GM20000 (cell line): Measurements from ENCODE around the gene UBXN1.

ENCODE experiments used
- DNase-seq: peaks from one replicate; pipeline ENCODE4 v3.0.0; 2012; ENCODE audit warnings: low spot score
- CTCF ChIP-seq: IDR thresholded peaks from 2 replicates; pipeline ENCODE4 v1.5.1; 2012; ENCODE audit warnings: mild to moderate bottlenecking, control low read depth; ENCODE audit errors: extremely low read depth, missing control alignments

UBXN1 gene

GRCh38 chr11:62713343-62713742 is 34.5 kb upstream of the UBXN1 start:
- TF ChIP-seq CTCF, result no peak
- DNase-seq, result no peak

- TF ChIP-seq CTCF, result no peak
- DNase-seq, result no peak
These were observed 34.0 kb upstream of the UBXN1 start for GRCh38 chr11:62712861-62713260.

GRCh38 chr11:62712276-62712812 is 33.5 kb upstream of the UBXN1 start:
- no peak for TF ChIP-seq CTCF
- no peak for DNase-seq

- TF ChIP-seq CTCF, result no peak
- no peak for DNase-seq
These were observed 31.1 kb upstream of the UBXN1 start for GRCh38 chr11:62710001-62710345.

- DNase-seq, result peak; percentile 92
- no peak for TF ChIP-seq CTCF
These were observed 30.6 kb upstream of the UBXN1 start for GRCh38 chr11:62709247-62710000.

GRCh38 chr11:62708793-62709192 is 29.9 kb upstream of the UBXN1 start:
- no peak for DNase-seq
- no peak for TF ChIP-seq CTCF

- TF ChIP-seq CTCF, result no peak
- DNase-seq, result no peak
These were observed 29.5 kb upstream of the UBXN1 start for GRCh38 chr11:62708392-62708791.
